ENCODE data around the gene DST.
A peak's percentile ranks its signal among the peaks of the same experiment; 100 is the strongest.

Gene DST

GRCh38 chr6:56620229-56620868 lies 22.3 kb downstream of the DST start:
- DNase-seq = no peak

DNA sequence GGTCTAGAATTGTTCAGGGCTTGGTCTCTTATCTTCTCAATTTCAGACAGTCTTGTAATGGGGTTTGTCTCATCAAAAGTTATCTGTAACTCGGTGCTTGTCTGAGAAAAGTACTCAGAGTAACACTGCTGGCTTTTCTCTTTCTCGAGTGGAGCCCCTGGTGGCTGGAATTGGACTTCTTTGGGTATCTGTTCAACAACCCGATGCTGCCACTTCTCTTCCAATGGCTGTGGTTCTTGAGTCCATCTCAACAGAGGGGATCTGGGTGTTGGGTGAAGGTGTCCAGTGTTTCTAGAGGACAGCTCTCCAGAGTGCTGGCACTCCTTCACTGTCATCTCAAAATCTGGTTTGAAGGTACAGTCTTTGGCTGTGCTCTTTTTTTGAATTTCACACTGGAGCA lies 24.6 kb downstream of the DST start:
- no peak for DNase-seq

DNA sequence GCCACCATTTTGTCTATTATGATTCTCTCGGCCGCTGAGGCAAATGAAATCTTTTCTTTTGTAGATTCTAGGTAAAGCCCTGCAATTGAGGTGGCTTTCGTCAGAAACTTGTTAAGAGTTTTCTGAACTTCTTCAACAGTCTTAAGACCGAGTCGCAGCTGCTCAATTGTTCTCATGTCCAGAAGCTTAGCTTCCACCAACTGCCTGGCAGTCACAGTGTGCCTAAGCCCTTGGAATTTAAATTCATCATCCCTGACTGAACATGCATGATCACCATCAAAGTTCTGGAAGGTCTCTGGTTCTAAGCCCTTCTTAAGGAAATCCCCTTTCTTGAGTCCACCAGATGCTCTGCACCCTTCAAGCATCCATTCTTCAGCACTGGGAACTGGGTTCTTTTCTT lies 25.7 kb downstream of the DST start:
- no peak for DNase-seq

DNA sequence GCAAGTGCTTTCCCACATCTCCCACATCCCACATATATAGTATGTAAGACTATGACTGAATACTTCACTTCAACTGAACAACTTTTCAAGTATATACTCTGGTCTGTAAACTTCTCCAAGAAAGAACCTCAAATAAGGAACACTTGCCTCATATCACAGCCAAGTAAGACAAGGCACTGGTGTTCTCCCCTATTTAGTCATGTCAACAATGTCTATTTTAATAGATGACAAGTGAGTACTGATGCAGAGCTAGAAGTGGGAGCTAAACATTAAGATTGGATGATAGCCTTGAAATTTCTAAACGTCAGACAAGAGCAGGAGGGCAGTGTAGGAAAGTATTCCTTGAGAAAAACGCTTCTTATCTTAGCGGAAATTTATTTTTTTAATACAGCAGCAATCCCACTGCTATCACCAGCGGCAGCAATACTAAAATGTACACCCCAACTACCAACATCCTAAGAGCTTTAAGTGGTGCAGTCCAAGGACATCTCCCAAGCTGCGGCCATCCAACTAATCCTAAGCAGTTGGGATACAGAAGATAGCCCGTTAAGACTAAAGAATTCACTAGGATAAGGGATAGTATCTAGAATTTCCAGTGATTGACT lies 29.3 kb downstream of the DST start:
- no peak for DNase-seq

DNA sequence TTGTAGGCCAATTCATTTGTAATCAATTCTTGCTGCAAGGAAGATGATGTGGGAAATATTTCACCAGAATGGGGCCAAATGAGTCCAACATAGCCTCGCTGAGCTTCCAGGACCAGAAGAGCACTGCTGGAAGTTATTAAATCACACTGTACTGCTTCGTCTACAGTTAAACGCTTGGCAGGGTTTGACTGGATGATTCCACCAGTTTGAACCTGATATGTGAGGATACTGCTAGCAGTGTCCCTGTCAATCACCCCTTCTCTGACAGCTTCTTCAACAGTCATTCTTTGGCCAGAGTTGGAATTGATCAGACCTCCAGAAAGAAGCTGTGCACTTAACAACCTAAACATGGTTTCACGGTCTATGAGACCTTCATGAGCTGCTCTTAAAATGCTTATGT lies 34.4 kb downstream of the DST start:
- no peak for DNase-seq

GRCh38 chr6:56607111-56607752 lies 35.5 kb downstream of the DST start:
- no peak for DNase-seq

DNA sequence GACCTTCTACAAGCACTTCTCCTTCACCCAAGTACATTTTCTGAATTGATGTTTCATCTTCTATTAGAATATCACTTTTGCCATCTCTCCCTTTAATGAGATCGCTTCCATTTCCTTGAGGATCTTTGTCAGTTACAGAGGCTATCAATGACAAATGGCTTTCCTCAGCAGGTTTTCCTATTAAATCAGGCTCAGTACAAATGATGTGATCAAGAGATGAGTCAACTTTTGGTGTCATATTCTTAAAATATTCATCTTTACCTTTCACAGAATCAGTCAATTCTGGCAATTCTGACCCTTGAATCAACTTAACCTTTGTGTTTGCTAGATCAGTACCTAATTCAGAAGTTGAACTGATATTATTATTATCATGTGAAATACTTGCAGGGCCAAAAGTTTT lies 37.3 kb downstream of the DST start:
- DNase-seq = no peak

DNA sequence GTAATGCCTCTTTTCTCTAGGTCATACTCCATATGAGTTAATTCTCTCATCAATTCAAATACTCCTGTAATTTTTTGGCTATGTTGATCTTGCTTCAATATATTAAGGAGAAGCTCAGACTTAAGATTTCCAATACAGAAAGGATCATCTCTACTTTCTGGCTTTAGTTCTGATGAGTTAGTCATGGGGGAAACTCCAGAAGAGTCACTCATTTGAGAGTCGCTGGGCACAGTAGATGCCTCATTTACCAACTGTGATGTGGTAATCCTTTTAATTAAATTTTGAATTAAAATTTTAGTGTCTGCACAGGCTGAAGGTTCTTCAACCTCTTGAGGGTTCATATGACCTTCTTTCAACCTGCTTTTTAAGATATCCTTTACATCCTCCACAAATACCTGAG lies 38.5 kb downstream of the DST start:
- DNase-seq = no peak

GRCh38 chr6:56601390-56601789 lies 41.3 kb downstream of the DST start:
- no peak for DNase-seq

GRCh38 chr6:56595490-56596122 lies 47.1 kb downstream of the DST start:
- DNase-seq = peak; percentile 12

GRCh38 chr6:56594699-56595098 lies 48.0 kb downstream of the DST start:
- DNase-seq = no peak

DNA sequence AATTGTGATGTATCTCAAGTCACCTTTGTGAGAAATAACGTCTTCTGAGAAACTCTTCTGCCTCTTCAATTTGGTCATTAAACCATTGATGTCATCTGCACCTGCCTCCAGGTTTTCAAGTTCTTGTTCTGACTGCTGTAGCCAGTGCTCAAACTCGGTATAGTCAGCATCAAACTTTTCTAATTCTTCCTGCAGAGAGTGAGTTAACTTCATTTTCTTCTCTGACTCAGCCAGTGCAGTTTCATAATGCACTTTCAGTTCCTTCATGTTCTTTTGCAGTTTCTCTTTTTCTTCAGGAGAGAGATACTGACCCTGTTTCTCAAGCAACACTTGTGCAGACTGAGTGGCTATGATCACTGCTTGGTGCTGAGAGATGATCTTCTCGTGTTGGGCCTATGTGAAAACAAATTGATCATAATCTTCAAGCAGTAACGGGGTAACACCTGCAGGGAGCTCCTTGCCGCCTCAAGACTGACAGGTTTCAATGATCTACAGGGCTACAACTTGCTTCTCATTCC lies 48.8 kb downstream of the DST start:
- DNase-seq = no peak

GRCh38 chr6:56582236-56582635 lies 60.5 kb downstream of the DST start:
- no peak for DNase-seq

- no peak for DNase-seq
Observed at GRCh38 chr6:56581296-56581925, 61.3 kb downstream of the DST start.

GRCh38 chr6:56580271-56580670 lies 62.4 kb downstream of the DST start:
- DNase-seq = no peak

DNA sequence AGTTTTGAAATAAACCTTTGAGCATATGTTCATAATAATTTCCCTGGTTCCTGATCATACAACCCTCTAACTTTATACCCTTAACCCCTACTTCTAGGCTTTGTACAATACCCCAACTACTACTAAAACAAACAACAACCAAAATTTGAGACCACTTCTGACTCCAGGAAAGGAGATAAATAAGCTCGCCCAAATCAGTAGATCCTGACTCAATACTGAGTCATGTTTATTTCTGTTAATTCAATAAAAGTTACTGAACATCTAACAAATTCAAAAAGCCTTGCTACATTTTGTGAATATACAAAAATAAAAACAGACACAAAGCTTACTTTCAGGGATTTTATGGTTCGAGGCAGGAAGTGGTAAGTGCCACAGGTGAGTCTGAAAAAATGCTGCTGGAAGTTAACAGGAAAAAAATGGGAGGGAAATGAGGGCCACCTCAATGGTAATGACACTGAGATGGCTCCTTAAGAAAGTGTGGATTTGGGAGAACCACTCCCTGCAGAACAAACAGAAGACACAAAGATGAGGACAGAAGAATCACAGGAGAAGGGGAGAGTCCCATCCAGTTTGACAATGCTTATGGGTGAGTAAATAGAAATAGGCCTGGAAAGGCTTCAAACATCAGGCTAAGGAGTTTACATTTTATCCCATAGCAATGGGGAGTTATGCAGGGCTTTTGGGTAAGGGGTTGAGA lies 63.4 kb downstream of the DST start:
- DNase-seq = no peak

- no peak for DNase-seq
Observed at GRCh38 chr6:56575736-56576135, 67.0 kb downstream of the DST start.

- DNase-seq = no peak
Observed at GRCh38 chr6:56574292-56574691, 68.4 kb downstream of the DST start.

DNA sequence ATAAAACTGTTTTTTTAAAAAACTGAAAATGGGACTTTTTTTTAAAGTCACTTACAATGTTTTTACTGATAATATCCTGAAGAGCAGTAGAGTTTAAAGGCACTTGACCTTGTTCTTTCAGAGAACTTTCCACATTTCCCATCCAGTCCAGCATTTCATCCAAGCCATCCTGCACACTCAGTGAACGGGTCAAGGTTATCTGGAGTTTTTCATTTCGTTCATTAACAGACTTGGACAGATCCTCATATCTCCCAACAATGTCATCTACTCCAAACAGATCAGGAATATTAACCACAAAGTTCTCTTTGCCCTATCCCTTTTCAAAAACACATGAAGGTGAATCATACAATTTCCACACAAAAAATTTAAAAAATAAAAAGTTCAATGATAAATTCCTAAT lies 69.1 kb downstream of the DST start:
- DNase-seq = no peak

DNA sequence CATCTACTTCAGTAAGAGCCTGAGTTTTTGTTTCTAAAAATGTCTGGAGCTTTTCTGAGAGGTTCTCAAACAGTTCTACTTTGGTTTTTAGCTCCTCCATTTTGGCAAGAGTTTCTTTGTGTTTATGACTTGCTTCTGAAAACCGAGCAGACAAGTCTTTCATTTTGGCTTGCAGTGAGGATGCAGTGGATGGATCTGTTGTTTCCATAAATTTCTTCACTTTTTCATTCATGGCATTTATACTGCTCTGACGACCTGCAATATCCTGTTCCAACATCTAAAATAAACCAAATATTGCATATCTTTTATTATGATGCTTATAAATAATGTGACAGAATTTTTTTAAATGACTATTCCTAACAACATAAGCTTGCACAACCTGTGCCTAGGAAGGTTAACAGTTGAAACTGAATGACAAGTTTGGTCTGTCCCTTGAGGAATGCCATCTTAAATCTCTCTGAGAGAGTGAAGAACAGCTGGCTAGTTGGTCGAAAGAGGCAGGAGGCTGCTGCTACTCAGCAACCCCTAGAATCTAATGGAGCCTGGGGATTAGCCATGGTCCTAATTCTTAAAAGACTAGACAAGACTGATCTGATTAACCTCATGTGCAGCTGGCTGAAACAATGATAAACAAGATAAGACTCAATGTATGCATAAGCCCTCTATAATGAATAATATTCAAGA lies 69.8 kb downstream of the DST start:
- DNase-seq = no peak

- no peak for DNase-seq
Observed at GRCh38 chr6:56571605-56572004, 71.1 kb downstream of the DST start.
